Right ventricle myocardium inferior (tissue), 1 donor: ENCODE measurements around the gene SEL1L. TPM values are rescaled to one million over a fixed set of nuclear protein-coding genes. Genes with fewer than 3 reads are reported as not detected.
"Not testable (repeated sequence)": the region's sequence is repeated elsewhere in the genome, so short reads cannot be mapped to it uniquely, and the experiment has no call there.

Experiments used
- ATAC-seq: fragments of 200-7000 bp; cut with Tn5 transposase; one replicate; pipeline ENCODE4 v1.9.1; 2020; ENCODE audit warnings: mild to moderate bottlenecking, moderate library complexity
- DNase-seq: peaks from one replicate; pipeline ENCODE4 v3.0.0; 2021; ENCODE audit errors: missing footprints
- intact Hi-C: fragments of 100-400 bp; cut with DNase I; formaldehyde crosslinking; loops from one replicate; pipeline ENCODE4 v1.11.0; 2022
- total RNA-seq: library from RNA; stranded (reverse); fragmentation: NEBNext Ultra II Directional; extraction: Animal tissue kit (Norgen Biotek cat#: 25700); gene quantifications from one replicate; pipeline ENCODE4 v1.2.1, GENCODE V29; 2021
- donor health status: DM: no; HTN: yes; CAD: no; lungs with severe emphysema.

Gene SEL1L
- total RNA-seq, 1 donor from 2014 or later = 54.9 TPM

GRCh38 chr14:81534510-81535074 lies 939 bp upstream of the SEL1L start:
- intact Hi-C loops = no loop called here
- DNase-seq = no peak
- no peak for ATAC-seq

GRCh38 chr14:81533212-81533535 lies 479 bp downstream of the SEL1L start:
- intact Hi-C loops = no loop called here
- ATAC-seq = no peak
- DNase-seq = no peak

DNA sequence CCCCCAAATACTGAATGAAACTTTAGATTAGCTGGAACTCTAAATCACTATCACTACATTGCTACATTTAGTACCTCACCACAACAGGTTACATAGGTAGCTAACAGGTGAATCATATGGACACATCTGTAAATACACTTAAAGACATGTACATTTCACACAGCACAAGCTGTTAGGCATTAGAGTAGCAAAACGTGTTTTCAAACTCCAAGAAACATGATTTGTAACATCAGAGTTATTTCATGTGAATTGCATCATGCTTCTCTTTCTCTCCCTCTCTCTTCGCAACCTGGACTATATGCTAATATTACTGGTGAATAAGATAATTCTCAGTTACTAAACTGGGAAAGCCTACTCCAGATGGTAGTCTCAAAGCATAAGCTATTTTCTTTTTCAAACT lies 4.3 kb downstream of the SEL1L start:
- DNase-seq = no peak
- intact Hi-C loops = no loop called here
- ATAC-seq = no peak

- no peak for ATAC-seq
- intact Hi-C loops = no loop called here
- DNase-seq = no peak
These were observed 8.5 kb downstream of the SEL1L start for GRCh38 chr14:81525129-81525528.

DNA sequence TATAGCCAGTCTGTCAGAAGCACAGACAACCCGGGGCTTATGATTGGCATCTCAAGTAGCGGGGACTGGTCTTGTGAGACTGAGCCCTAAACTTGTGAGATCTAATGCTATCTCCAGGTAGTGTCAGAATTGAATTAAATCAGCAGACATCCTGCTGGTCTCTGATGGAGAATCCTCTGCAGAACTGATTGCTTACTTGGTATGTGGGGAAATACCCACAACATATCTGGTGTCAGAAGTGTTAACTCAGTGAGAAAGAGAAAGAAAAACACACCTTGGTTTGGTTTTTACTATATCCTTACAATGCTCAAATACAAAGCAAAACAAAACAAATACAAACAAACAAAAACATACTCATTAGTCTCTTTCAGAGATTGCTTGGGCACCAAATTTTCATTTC lies 10.0 kb downstream of the SEL1L start:
- intact Hi-C loops = no loop called here
- ATAC-seq (no peak), DNase-seq (no peak)

- ATAC-seq (no peak), DNase-seq (no peak)
- intact Hi-C loops = no loop called here
These were observed 10.6 kb downstream of the SEL1L start for GRCh38 chr14:81523016-81523415.

DNA sequence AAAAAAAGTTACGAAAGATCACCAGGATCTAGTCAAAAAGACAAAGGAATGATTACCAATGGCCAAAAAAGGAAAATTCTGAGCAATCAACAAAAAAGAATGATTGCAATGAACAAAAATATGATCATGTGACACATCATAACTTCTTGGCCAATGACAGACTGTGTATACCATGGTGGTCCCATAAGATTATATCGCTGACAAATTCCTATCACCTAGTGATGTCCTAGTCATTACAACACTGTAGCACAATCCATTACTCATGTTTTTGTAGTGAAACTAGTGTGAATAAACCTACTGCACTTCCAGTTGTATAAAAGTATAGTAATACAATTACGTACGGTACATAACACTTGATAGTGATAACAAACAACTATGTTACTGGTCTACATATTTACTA lies 12.3 kb downstream of the SEL1L start:
- intact Hi-C loops = no loop called here
- no peak for ATAC-seq
- no peak for DNase-seq

DNA sequence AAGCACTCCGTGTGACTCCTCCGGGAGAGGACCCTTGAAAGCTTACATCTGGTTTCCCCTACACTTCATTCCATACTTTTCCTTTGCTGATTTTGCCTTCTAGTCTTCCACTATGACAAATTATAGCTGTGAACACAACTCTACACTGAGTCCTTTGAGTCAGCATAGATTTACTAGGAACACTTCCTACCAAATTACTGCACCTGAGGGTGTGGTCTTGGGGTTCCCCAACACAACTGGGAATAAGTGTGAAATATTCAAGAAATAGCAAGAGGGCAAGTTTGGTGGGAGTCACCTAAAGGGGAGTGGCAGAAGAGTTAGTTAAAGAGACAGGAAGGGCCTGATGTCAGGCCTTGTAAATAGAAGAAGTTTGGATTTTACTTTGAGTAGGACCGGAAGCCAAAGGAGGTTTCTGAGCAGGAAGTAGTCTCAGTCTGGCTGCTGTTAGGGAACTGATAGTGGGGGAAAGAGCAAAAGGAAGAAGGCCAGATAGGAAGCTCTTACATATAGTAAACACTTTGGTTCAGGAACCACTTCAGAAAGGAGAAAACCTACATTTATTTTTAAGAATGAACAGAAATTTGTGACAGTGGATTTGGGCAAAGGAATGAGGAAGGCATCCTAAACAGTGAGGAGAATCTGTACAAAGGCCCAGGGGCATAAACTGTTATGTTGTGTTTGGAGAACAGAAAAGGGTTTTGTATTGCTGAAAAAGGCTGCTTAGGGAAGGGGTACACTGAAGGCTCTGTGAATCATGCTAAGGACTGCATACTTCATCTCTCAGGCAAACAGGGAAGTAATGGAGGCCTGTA lies 14.2 kb downstream of the SEL1L start:
- peak; percentile 55 for ATAC-seq
- no peak for DNase-seq
- intact Hi-C loops = no loop called here

- peak; percentile 88 for ATAC-seq
- DNase-seq = peak; percentile 79
- intact Hi-C loops = no loop called here
These were observed 15.8 kb downstream of the SEL1L start for GRCh38 chr14:81517798-81518398.

DNA sequence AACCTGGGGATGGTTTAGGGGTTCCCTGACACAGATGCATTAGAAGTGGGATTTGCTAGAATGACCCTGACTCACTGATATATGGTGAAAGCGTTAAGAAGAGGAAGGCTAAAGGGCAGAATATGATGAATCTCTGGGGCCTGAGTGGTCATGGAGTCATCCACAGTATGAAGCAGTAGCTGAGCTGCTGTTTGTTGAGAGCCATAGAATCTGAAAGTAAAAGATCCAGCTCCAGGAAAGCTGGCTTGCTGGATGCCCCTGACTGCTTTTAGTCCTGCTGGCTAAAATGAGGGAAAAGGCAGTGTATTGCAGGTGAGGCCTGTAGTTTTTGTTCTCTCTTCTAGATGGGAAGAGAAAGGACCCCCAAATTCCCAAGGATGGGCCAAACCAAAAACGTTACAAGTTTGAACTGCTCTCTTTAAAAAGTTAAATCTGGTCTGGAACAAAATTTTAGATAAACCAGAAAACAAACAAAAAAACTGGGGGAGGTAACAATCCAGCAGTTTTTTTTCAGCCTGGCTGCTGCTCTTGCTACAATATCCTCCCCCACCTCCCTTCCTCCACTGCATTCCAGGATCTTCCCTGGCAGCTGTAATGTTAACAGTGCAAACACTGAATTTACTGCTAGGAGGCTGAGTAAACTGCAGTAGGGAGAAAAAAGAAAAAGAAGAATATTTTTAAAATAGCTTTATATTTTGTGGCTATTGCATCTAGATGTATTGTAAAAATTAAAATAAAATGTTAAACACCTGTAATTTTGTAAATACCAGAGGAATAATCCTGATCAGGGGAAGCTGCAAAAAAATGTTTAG lies 16.5 kb downstream of the SEL1L start:
- intact Hi-C loops = no loop called here
- no peak for ATAC-seq
- DNase-seq = no peak

DNA sequence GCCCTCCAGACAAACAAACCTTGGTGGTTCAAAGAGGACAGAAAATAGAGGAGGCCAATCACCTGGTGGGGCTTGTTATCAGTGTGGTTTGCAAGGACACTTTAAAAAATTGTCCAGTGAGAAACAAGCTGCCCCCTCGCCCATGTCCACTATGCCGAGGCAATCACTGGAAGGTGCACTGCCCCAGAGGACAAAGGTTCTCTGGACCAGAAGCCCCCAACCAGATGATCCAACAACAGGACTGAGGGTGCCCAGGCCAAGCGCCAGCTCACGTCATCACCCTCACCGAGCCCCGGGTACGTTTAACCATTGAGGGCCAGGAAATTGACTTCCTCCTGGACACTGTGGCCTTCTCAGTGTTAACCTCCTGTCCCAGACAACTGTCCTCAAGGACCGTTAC lies 17.7 kb downstream of the SEL1L start:
- ATAC-seq, DNase-seq, intact Hi-C loops: not testable (repeated sequence)

DNA sequence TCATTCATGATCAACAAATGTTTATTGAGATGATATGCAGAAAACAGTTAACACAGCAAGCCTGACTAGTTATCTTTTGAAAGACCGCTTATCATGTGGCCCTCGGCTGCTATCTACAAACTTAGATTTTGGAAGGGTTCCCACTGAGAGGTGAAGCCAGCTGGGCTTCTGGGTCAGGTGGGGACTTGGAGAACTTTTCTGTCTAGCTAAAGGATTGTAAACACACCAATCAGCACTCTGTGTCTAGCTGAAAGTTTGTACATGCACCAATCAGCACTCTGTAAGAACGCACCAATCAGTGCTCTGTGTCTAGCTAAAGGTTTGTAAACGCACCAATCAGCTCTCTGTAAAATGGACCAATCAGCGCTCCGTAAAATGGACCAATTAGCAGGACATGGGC lies 20.8 kb downstream of the SEL1L start:
- DNase-seq, intact Hi-C loops, ATAC-seq: not testable (repeated sequence)

DNA sequence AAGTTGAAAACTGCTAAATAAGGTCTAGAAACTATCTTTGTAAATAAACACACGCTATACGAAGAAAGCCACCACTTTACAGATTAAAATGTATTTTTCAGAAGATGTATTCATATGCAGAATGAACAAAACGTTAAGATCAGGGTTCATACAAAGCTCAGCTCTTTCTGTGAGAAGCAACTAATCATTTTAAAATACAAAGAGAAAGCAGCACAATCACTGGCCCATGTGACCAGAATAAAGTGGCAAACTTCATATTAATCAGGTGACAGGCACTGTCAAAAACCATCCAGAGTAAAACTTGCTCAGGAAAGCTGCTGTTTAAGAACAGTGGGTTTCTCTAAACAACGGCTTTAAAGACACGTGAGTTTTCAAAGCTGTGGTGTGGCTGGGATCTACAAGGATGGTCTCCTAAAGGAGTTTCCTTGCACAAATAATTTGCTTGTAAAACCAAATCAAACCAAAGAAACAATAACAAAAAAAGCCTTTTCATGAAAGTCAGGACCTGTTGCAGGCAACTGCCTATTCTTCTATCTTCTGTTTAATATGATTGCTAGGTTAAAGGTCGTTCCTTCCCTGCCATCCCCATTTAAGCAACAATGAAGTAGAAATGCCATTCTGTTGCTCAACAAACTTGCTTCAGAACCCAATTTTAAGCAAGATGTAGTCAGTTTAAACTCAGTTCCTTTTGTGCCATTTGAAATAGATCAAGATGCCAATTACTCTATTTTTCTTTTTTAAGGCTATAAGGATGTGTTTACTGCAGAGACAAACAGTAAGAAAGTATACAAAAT lies 22.3 kb downstream of the SEL1L start:
- intact Hi-C loops = no loop called here
- ATAC-seq = no peak

GRCh38 chr14:81509838-81510452 lies 23.7 kb downstream of the SEL1L start:
- intact Hi-C loops = no loop called here
- ATAC-seq (peak; percentile 31), DNase-seq (no peak)

More for the DNA sequence above, 22.3 kb downstream of the SEL1L start:
- no peak for DNase-seq

DNA sequence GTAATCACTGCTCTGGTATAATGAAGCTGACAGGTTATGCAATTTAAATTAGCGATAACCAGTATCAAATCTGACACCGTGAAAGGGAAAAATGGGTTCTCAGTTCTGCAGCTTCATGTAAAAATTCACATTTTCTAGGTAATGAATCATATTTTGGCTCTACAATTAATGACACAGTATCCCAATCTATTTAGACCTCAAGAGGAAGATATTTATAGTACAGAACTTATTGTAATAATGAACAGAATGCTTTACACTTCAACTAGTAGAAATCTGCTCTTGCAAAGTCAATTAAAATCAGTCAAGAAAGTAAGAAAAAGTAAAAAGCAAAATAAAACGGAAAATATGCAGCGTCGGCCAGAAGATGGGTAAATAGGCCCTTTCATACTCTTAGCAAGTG lies 24.3 kb downstream of the SEL1L start:
- ATAC-seq = no peak
- no peak for DNase-seq
- intact Hi-C loops = no loop called here

GRCh38 chr14:81506487-81506886 lies 27.2 kb downstream of the SEL1L start:
- ATAC-seq (no peak), DNase-seq (no peak)
- intact Hi-C loops = no loop called here

- ATAC-seq (no peak), DNase-seq (no peak)
- intact Hi-C loops = no loop called here
These were observed 28.8 kb downstream of the SEL1L start for GRCh38 chr14:81504864-81505263.

GRCh38 chr14:81485781-81486180 lies 47.9 kb downstream of the SEL1L start:
- DNase-seq (no peak), ATAC-seq (no peak)
- intact Hi-C loops = no loop called here
